Keratinocyte (primary cell): ENCODE measurements around the gene ITPK1. TPM values are rescaled to one million over a fixed set of nuclear protein-coding genes. Genes with fewer than 3 reads are reported as not detected.

Experiments
- DNase-seq: peaks from one replicate; pipeline ENCODE4 v3.0.0-alpha.2; 2011; ENCODE audit warnings: low read depth, missing footprints, low spot score
- FAIRE-seq: peaks from 2 replicates; lab custom pipeline; 2011; peaks lifted over from hg19 to GRCh38; lab: Jason Lieb, UNC
- H2AFZ ChIP-seq: 2 replicates; pipeline ENCODE4 v1.6.0; 2012; ENCODE audit warnings: low read length, control low read depth, inconsistent platforms; ENCODE audit not compliant: control insufficient read depth
- H3K27ac ChIP-seq: 2 replicates; pipeline ENCODE4 v1.5.1; 2011; ENCODE audit warnings: low read length; ENCODE audit not compliant: control insufficient read depth, insufficient read depth
- H3K27me3 ChIP-seq: 3 replicates; pipeline ENCODE4 v1.6.0; 2011; ENCODE audit warnings: low read length; ENCODE audit not compliant: control insufficient read depth, insufficient read depth; ENCODE audit errors: extremely low read depth
- H3K36me3 ChIP-seq, 2 experiments: 2 replicates in 1 of 2; 3 replicates in 1 of 2; pipeline ENCODE4 v1.5.1; 2011; ENCODE audit warnings: low read length in 2 of 2, mild to moderate bottlenecking in 1 of 2; ENCODE audit not compliant: control insufficient read depth in 2 of 2, insufficient read depth in 2 of 2; ENCODE audit errors: extremely low read depth in 1 of 2
- H3K4me1 ChIP-seq: 3 replicates; pipeline ENCODE4 v1.5.1; 2011; ENCODE audit warnings: low read length; ENCODE audit not compliant: control insufficient read depth, insufficient read depth; ENCODE audit errors: extremely low read depth
- H3K4me2 ChIP-seq: 3 replicates; pipeline ENCODE4 v1.6.0; 2011; ENCODE audit warnings: low read depth, low read length; ENCODE audit not compliant: control insufficient read depth, insufficient read depth; ENCODE audit errors: extremely low read depth
- H3K4me3 ChIP-seq, 3 experiments: fragments of 200-600 bp in 1 of 3; sonication (generic) in 1 of 3; 2 replicates in 2 of 3; 3 replicates in 1 of 3; pipeline ENCODE4 v1.5.1; 2011 to 2016; ENCODE audit warnings: low read length in 3 of 3, mild to moderate bottlenecking in 3 of 3, control low read depth in 2 of 3, inconsistent platforms in 1 of 3, low read depth in 1 of 3, mixed read lengths in 1 of 3, mixed run types in 1 of 3, moderate library complexity in 1 of 3; ENCODE audit not compliant: control insufficient read depth in 2 of 3, insufficient read depth in 2 of 3; ENCODE audit errors: extremely low read depth in 1 of 3
- H3K79me2 ChIP-seq: 2 replicates; pipeline ENCODE4 v1.6.0; 2012; ENCODE audit warnings: low read length; ENCODE audit not compliant: control insufficient read depth, insufficient read depth
- H3K9ac ChIP-seq: 3 replicates; pipeline ENCODE4 v1.6.0; 2011; ENCODE audit warnings: low read length; ENCODE audit not compliant: control insufficient read depth, insufficient read depth; ENCODE audit errors: extremely low read depth
- H3K9me1 ChIP-seq: 3 replicates; pipeline ENCODE4 v1.6.0; 2011; ENCODE audit warnings: low read length; ENCODE audit not compliant: control insufficient read depth, insufficient read depth; ENCODE audit errors: extremely low read depth
- H3K9me3 ChIP-seq: 2 replicates; pipeline ENCODE4 v1.5.1; 2012; ENCODE audit warnings: low read depth, low read length; ENCODE audit not compliant: control insufficient read depth
- H4K20me1 ChIP-seq: 3 replicates; pipeline ENCODE4 v1.6.0; 2011; ENCODE audit warnings: low read length; ENCODE audit not compliant: control insufficient read depth, insufficient read depth; ENCODE audit errors: extremely low read depth
- EZH2 ChIP-seq: IDR thresholded peaks from one replicate; pipeline ENCODE4 v1.6.1; 2012; ENCODE audit warnings: inconsistent platforms, mild to moderate bottlenecking, low read length, moderate library complexity
- dilution Hi-C: fragments of 300-500 bp; cut with MboI; formaldehyde crosslinking; loops from one replicate; pipeline ENCODE4 v1.7.0; 2020; ENCODE audit warnings: low sequenced_read_pairs; ENCODE audit not compliant: extremely low pct_ligation_motif_present
- polyA plus RNA-seq, 5 experiments: library from polyadenylated mRNA; depleted of rRNA in 3 of 5; stranded (reverse) in 3 of 5; stranded (forward) in 1 of 5; unstranded in 1 of 5; fragments of >200 nt; gene quantifications; 1 replicate in 1 of 5; 2 replicates in 3 of 5; 3 replicates in 1 of 5; pipeline versions ENCODE4 v1.2.1 to v1.2.3, GENCODE V29; 2011 to 2012; ENCODE audit warnings: missing spikeins in 2 of 5, low read depth in 1 of 5, low replicate concordance in 1 of 5
- TF ChIP-seq, protein P1 (sequence below), 3 experiments: IDR thresholded peaks in 1 of 3; conservative IDR thresholded peaks in 1 of 3; optimal IDR thresholded peaks in 1 of 3; 2 replicates in 2 of 3; 3 replicates in 1 of 3; pipeline versions ENCODE3 to v1.5.1; 2011; ENCODE audit warnings: low read length in 3 of 3, mild to moderate bottlenecking in 3 of 3, moderate library complexity in 2 of 3, control low read depth in 1 of 3, inconsistent platforms in 1 of 3; ENCODE audit not compliant: insufficient read depth in 2 of 3; ENCODE audit errors: extremely low read depth in 1 of 3

ITPK1 gene
- polyA plus RNA-seq, 1 donor (not counting 4 experiments of a cell fraction or from before 2014, with no cell fraction given): 67.8 TPM

DNA sequence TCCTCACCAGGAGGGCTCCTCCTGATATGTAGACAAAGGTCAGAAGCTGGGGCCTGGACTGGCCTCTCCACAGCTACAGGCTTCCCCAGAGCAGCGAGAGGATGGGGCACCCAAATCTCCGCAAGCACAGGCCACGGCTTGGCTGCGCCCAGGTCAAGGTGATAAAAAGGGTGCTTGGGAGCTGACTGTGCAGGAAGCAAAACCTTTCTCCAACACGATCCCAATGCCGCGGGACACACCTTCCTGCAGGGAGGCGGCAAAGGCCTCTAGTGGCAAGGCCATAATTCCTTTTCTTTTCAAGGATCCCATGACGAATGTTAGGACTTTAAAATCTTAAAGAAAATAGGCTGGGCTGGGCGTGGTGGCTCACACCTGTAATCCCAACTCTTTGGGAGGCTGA, 13.6 kb downstream of the ITPK1 start:
- H3K4me1 ChIP-seq: peaks cover 36% of the 10 kb centered on the region
- no peak overlapping the region for H3K4me3 ChIP-seq
- H3K27ac ChIP-seq: no peak overlapping the region
- TF ChIP-seq EZH2: no peak
- TF ChIP-seq, protein P1, sequence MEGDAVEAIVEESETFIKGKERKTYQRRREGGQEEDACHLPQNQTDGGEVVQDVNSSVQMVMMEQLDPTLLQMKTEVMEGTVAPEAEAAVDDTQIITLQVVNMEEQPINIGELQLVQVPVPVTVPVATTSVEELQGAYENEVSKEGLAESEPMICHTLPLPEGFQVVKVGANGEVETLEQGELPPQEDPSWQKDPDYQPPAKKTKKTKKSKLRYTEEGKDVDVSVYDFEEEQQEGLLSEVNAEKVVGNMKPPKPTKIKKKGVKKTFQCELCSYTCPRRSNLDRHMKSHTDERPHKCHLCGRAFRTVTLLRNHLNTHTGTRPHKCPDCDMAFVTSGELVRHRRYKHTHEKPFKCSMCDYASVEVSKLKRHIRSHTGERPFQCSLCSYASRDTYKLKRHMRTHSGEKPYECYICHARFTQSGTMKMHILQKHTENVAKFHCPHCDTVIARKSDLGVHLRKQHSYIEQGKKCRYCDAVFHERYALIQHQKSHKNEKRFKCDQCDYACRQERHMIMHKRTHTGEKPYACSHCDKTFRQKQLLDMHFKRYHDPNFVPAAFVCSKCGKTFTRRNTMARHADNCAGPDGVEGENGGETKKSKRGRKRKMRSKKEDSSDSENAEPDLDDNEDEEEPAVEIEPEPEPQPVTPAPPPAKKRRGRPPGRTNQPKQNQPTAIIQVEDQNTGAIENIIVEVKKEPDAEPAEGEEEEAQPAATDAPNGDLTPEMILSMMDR (optimal IDR thresholded peaks at IDR 0.05 in 1 of 3, IDR thresholded peaks at IDR 0.05 in 1 of 3, conservative IDR thresholded peaks at IDR 0.05 in 1 of 3; ENCODE audit: extremely low read depth in 1 of 3, insufficient read depth in 2 of 3, low read length in 3 of 3): no peak
- no peak for FAIRE-seq
- no peak for DNase-seq
- H3K4me2 ChIP-seq: no peak overlapping the region
- peaks cover 75% of the 10 kb centered on the region for H3K79me2 ChIP-seq
- no peaks in the 10 kb centered on the region for H3K9me3 ChIP-seq
- no peak overlapping the region for H2AFZ ChIP-seq
- H4K20me1 ChIP-seq: peaks cover 6% of the 10 kb centered on the region
- dilution Hi-C loops: no loop called here
- no peaks in the 10 kb centered on the region for H3K36me3 ChIP-seq
- H3K9me1 ChIP-seq: peaks cover 13% of the 10 kb centered on the region
- no peaks in the 10 kb centered on the region for H3K27me3 ChIP-seq
- H3K9ac ChIP-seq: no peak overlapping the region

DNA sequence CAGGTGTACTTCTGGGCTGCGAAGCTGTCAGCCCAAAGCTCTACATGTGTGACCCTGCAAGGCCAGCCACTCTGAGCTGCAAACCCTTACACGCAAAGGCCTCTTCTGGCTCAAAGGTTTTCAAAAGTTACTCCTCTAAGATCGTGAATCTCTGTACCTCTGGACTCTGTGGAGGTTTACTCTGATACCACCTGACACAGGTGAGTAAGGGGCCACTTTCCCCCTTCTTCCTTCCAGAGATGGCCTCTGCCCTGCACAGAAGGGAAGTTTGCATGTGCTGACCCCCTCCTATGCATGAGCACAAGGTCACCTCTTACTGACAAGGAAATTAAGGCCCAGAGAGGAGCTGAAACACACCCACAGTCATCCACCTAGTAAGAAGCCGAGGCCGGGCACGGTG, 14.5 kb downstream of the ITPK1 start:
- Histone ChIP-seq H3K9ac (peak overlapping the region; percentile 28), H3K4me2 (peak overlapping the region; percentile 44), H3K9me3 (no peaks in the 10 kb centered on the region), H3K27ac (no peak overlapping the region), H3K9me1 (peaks cover 11% of the 10 kb centered on the region), H3K4me1 (peaks cover 36% of the 10 kb centered on the region), H3K79me2 (peaks cover 75% of the 10 kb centered on the region), H3K36me3 (no peaks in the 10 kb centered on the region), H3K27me3 (no peaks in the 10 kb centered on the region), H2AFZ (no peak overlapping the region), H3K4me3 (peak overlapping the region in 1 of 3 experiments; percentile 27), H4K20me1 (peaks cover 6% of the 10 kb centered on the region)
- no peak for FAIRE-seq
- TF ChIP-seq EZH2: no peak
- dilution Hi-C loops: no loop called here
- no peak for DNase-seq

GRCh38 chr14:93100570-93100969, 15.2 kb downstream of the ITPK1 start:
- Histone ChIP-seq H2AFZ (no peak overlapping the region), H3K27me3 (no peaks in the 10 kb centered on the region), H3K4me1 (peaks cover 36% of the 10 kb centered on the region), H3K4me3 (peak overlapping the region in 1 of 3 experiments; percentile 27), H3K4me2 (peak overlapping the region; percentile 44), H3K79me2 (peaks cover 79% of the 10 kb centered on the region), H3K9ac (peak overlapping the region; percentile 28), H3K36me3 (no peaks in the 10 kb centered on the region), H3K9me1 (peaks cover 11% of the 10 kb centered on the region), H3K27ac (peak overlapping the region; percentile 48), H3K9me3 (no peaks in the 10 kb centered on the region), H4K20me1 (peaks cover 6% of the 10 kb centered on the region)
- DNase-seq: no peak
- dilution Hi-C loops: no loop called here
- TF ChIP-seq EZH2: no peak
- TF ChIP-seq, protein P1 (optimal IDR thresholded peaks at IDR 0.05 in 1 of 3, IDR thresholded peaks at IDR 0.05 in 1 of 3, conservative IDR thresholded peaks at IDR 0.05 in 1 of 3; ENCODE audit: extremely low read depth in 1 of 3, insufficient read depth in 2 of 3, low read length in 3 of 3): no peak
- peak; percentile 94 for FAIRE-seq
